Stimulated activated CD4-positive, alpha-beta T cell treated with anti-CD3 and anti-CD28 coated beads, Interleukin-2, amount 100 ng/mL, for 4 hours (primary cell): ENCODE measurements around the gene BORA.
"Not testable (repeated sequence)": the region's sequence is repeated elsewhere in the genome, so short reads cannot be mapped to it uniquely, and the experiment has no call there.

Source experiments
- DNase-seq: peaks from one replicate; pipeline ENCODE4 v3.0.0-alpha.2; 2020; ENCODE audit warnings: low read depth

The BORA gene

GRCh38 chr13:72727417-72728289 is at the start of gene BORA, which contains the start of gene MZT1:
BORA (plus strand) TSS chr13:72727923; CDS start chr13:72728941, 1,018 bp downstream.
MZT1 (minus strand) TSS chr13:72727629; CDS start chr13:72727602, 27 bp downstream.
- DNase-seq: peak; percentile 92

GRCh38 chr13:72678312-72678711 is 49.4 kb upstream of the BORA start:
- DNase-seq: no peak

GRCh38 chr13:72680353-72680752 is 47.4 kb upstream of the BORA start:
- DNase-seq: no peak

- no peak for DNase-seq
These were observed 41.0 kb upstream of the BORA start for GRCh38 chr13:72686766-72687165.

- DNase-seq: no peak
These were observed 38.5 kb upstream of the BORA start for GRCh38 chr13:72689181-72689696.

GRCh38 chr13:72692884-72693514 is 34.7 kb upstream of the BORA start:
- DNase-seq: no peak

- DNase-seq: no peak
These were observed 33.9 kb upstream of the BORA start for GRCh38 chr13:72693832-72694231.

- DNase-seq: no peak
These were observed 33.4 kb upstream of the BORA start for GRCh38 chr13:72694314-72694713.

GRCh38 chr13:72696579-72696978 is 31.1 kb upstream of the BORA start:
- no peak for DNase-seq

GRCh38 chr13:72698164-72698563 is 29.6 kb upstream of the BORA start:
- no peak for DNase-seq

GRCh38 chr13:72700509-72700908 is 27.2 kb upstream of the BORA start:
- DNase-seq: no peak

GRCh38 chr13:72716776-72717175 is 10.9 kb upstream of the BORA start:
- no peak for DNase-seq

GRCh38 chr13:72726185-72726584 is 1.5 kb upstream of the BORA start:
- DNase-seq: not testable (repeated sequence)

- peak; percentile 9 for DNase-seq
These were observed 852 bp upstream of the BORA start for GRCh38 chr13:72726726-72727416.

GRCh38 chr13:72728290-72728605 is 525 bp downstream of the BORA start:
- no peak for DNase-seq

- DNase-seq: no peak
These were observed 9.3 kb downstream of the BORA start for GRCh38 chr13:72737033-72737432.

- no peak for DNase-seq
These were observed 12.3 kb downstream of the BORA start for GRCh38 chr13:72740015-72740414.

- no peak for DNase-seq
These were observed 17.5 kb downstream of the BORA start for GRCh38 chr13:72745260-72745659.

GRCh38 chr13:72751220-72751619 is 23.5 kb downstream of the BORA start:
- DNase-seq: no peak

GRCh38 chr13:72754111-72754510 is 26.4 kb downstream of the BORA start:
- no peak for DNase-seq

GRCh38 chr13:72757792-72758535 is 30.2 kb downstream of the BORA start:
- DNase-seq: no peak

GRCh38 chr13:72760189-72760588 is 32.5 kb downstream of the BORA start:
- DNase-seq: no peak
